Transverse colon (tissue), 4 donors: Measurements from ENCODE around the gene VPS18. TPM values are rescaled to one million over a fixed set of nuclear protein-coding genes. Genes with fewer than 3 reads are reported as not detected.
A peak's percentile ranks its signal among the peaks of the same experiment; 100 is the strongest.

Experiments used
- DNase-seq: peaks from one replicate; pipeline ENCODE4 v3.0.0-alpha.2; 2019
- H3K27ac ChIP-seq, 4 donors: fragments of 200-600 bp; sonication (generic); 2 replicates each; pipeline ENCODE4 v1.5.1; 2016 to 2018; ENCODE audit warnings: inconsistent platforms in 4 of 4
- H3K27me3 ChIP-seq: fragments of 200-600 bp; sonication (generic); 2 replicates; pipeline ENCODE4 v1.5.1; 2017; ENCODE audit warnings: inconsistent platforms
- H3K36me3 ChIP-seq, 4 donors: fragments of 200-600 bp; sonication (generic); 2 replicates each; pipeline ENCODE4 v1.5.1; 2017 to 2019; ENCODE audit warnings: inconsistent platforms in 4 of 4
- H3K4me1 ChIP-seq, 4 donors: fragments of 200-600 bp; sonication (generic); 2 replicates each; pipeline ENCODE4 v1.5.1; 2017 to 2020; ENCODE audit warnings: inconsistent platforms in 4 of 4
- H3K4me3 ChIP-seq, 4 donors: fragments of 200-600 bp; sonication (generic); 1 replicate in 1 of 4; 2 replicates in 3 of 4; pipeline versions ENCODE4 v1.5.1 to v1.6.1; 2017 to 2019; ENCODE audit warnings: inconsistent platforms in 4 of 4
- H3K9me3 ChIP-seq, 2 donors: fragments of 200-600 bp; sonication (generic); 2 replicates each; pipeline ENCODE4 v1.5.1; 2017 to 2019; ENCODE audit warnings: inconsistent platforms in 2 of 2
- EP300 ChIP-seq: sonication (generic); formaldehyde crosslinking; IDR thresholded peaks from one replicate; pipeline ENCODE4 v1.6.1; 2017; ENCODE audit warnings: antibody characterized with exemption, low read depth
- POLR2A ChIP-seq: fragments of 450-650 bp; IDR thresholded peaks from one replicate; pipeline ENCODE4 v1.6.1; 2016; ENCODE audit warnings: antibody characterized with exemption, mild to moderate bottlenecking, moderate library complexity
- POLR2AphosphoS5 ChIP-seq, 3 donors: sonication (generic); formaldehyde crosslinking; IDR thresholded peaks; one replicate each; pipeline ENCODE4 v1.6.1; 2016; ENCODE audit warnings: antibody characterized with exemption in 3 of 3
- WGBS, 2 donors: methylation state at CpG; one replicate each; pipeline ENCODE4 v1.1.5; 2018; ENCODE audit warnings: low coverage in 1 of 2; 5-methylcytosine and 5-hydroxymethylcytosine counted together
- in situ Hi-C, 4 donors: fragments of 200-750 bp; cut with MboI; loops; one replicate each; pipeline versions ENCODE4 v1.15.0 to v1.15.1; 2017; ENCODE audit warnings: low sequenced_read_pairs in 3 of 4, low pct_ligation_motif_present in 1 of 4, low pct_unique_long_range_greater_than_20kb in 1 of 4
- intact Hi-C: fragments of 100-400 bp; cut with DNase I; formaldehyde crosslinking; loops from one replicate; pipeline ENCODE4 v1.15.1; 2023; ENCODE audit warnings: low total_unique reads
- total RNA-seq, 4 donors: library from RNA; depleted of rRNA; stranded (reverse); fragments of >200 nt; gene quantifications; one replicate each; pipeline ENCODE4 v1.1.0, GENCODE V29; 2016
- TF ChIP-seq, protein P1 (sequence below), 5 experiments: fragments of 200-600 bp in 3 of 5; fragments of 450-650 bp in 2 of 5; sonication (generic) in 3 of 5; IDR thresholded peaks; 1 replicate in 2 of 5; 2 replicates in 3 of 5; pipeline ENCODE4 v1.5.1; 2016 to 2017; ENCODE audit warnings: antibody characterized with exemption in 5 of 5, inconsistent platforms in 3 of 5, mild to moderate bottlenecking in 2 of 5, moderate library complexity in 1 of 5

The VPS18 gene
- total RNA-seq, 4 donors from 2014 or later = 18.3 to 58.7 (median 21.0) TPM

DNA sequence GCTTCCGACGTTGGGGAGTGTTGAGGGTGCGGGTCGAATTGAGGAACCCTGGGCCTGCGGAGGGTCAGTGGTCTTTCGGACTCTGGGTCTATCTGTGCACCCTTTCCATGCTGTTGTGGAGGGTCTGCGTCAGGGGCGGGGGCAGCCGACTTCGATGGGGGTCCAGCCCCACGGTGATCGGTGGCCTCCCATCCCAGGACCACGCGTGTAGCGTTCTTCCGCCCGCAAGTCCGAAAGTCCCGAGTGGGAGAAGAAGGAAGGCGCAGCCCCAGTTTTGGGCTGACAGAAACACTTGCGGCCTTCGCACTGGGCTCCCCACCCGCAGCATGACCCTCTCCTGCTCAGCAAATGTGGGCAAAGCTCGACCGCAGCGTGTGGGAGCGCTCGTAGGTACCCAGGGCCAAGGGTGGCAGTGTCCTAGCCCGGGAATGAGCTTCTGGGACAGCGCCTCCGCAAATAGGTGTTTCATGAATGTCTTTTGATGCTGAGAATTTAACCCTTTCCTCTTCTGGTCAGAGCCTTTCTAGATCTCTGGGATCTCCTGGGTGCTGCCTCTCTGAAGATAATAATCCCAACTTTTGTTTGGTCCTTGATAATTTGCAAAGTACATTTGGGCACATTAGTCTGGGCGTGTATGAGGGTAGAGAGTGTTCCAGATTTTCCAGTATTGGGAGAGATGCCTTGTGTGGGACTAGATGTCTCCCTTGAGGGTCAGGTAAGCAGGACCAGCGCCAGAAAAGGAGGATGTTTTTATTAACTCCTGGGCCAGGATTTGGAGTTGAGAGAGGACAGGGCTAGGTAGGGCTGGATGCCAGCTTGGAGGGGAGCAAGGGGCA, 32.6 kb downstream of the VPS18 start:
- Histone ChIP-seq H3K27me3 (peaks cover 67% of the 10 kb centered on the region), H3K36me3 (no peaks in the 10 kb centered on the region), H3K27ac (peak overlapping the region in 2 of 4 donors; percentile 85 to 87), H3K9me3 (no peaks in the 10 kb centered on the region), H3K4me1 (peaks cover 41 to 82% (median 76%) of the 10 kb centered on the region in 4 donors), H3K4me3 (peak overlapping the region in 2 of 4 donors; percentile 44 to 59)
- in situ Hi-C loops = no loop called here
- intact Hi-C loops = loop anchor here (1.0 kb wide), 1 partner anchor 14 kb away; no protein-coding TSS in a partner anchor
- WGBS, 2 donors = 33% methylated on average over 33 of the region's 33 CpGs; no CpG with 5 or more reads in 1 of the 2 donors
- no peak for DNase-seq
- TF ChIP-seq, protein P1, sequence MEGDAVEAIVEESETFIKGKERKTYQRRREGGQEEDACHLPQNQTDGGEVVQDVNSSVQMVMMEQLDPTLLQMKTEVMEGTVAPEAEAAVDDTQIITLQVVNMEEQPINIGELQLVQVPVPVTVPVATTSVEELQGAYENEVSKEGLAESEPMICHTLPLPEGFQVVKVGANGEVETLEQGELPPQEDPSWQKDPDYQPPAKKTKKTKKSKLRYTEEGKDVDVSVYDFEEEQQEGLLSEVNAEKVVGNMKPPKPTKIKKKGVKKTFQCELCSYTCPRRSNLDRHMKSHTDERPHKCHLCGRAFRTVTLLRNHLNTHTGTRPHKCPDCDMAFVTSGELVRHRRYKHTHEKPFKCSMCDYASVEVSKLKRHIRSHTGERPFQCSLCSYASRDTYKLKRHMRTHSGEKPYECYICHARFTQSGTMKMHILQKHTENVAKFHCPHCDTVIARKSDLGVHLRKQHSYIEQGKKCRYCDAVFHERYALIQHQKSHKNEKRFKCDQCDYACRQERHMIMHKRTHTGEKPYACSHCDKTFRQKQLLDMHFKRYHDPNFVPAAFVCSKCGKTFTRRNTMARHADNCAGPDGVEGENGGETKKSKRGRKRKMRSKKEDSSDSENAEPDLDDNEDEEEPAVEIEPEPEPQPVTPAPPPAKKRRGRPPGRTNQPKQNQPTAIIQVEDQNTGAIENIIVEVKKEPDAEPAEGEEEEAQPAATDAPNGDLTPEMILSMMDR (IDR thresholded peaks at IDR 0.05) = no peak
- no peak for TF ChIP-seq POLR2AphosphoS5 (IDR thresholded peaks at IDR 0.05)
- no peak for TF ChIP-seq EP300
- no peak for TF ChIP-seq POLR2A

DNA sequence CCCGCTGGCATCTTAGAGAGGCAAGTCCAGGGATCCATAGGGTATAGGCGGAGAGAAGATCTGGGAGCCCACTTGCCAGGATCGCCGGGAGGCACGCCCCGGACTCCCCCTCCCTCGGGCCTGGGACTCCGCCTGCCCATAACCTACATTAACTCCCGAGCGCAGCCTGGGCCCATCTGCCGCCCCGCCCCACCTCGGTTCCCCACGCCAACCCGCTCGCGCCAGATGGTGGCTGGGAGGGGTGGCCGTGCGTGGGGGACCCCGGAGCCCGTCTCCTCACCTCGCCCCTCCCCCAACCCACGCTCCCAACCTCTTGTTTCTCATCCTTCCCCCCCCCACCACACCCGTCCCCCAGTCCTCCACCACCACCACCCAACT, 33.2 kb downstream of the VPS18 start:
- peak; percentile 44 for DNase-seq
- 4 to 35% methylated on average over 4 to 23 of the region's 24 CpGs for WGBS, 2 donors

DNA sequence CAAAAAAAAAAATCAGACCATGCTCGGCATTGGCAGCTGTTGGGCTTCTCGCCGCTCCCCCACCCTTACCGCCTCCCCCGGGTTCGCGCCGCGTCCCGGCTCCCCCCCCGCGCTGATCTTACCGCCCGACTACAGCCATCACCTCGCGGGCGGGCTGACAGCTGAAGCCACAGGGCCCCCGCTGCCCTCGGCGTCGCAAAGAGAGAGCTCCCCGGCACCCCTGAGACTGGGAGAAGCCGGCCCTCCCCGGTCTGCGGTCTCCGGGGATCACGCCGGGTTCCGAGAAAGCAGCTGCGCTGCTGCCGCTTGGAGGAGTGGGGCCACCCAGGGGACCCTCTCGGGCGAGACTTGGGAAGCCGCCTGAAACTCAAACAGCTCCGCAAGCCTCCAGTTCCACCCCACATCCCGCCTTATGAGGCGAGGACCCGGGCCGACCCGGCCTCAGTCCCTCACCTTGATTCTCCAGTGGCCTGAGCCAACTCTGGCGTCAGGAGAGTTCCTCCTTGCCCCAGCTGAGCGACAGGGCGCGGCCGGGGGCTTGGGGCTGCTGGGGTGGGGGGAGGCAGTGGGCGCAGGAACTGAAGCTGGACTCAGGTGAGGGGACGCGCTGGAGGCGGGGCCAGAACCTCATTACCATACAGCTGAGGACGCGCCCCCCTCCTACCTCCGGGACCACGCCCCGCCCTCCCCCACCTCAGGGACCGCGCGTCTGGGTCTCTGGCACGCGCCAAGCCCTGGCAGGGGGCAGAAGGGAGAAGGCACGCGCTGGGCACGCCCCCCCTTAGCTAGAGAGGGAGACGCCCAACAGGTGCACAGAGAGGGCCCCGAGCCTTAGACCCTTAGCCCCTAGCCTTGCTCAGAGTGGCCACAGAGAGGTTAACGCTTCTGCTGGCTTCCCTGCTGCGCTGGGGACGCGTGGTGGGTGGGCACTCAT, 33.9 kb downstream of the VPS18 start:
- Histone ChIP-seq H3K27me3 (peaks cover 68% of the 10 kb centered on the region), H3K36me3 (no peaks in the 10 kb centered on the region), H3K4me1 (peaks cover 42 to 77% (median 66%) of the 10 kb centered on the region in 4 donors), H3K9me3 (no peaks in the 10 kb centered on the region), H3K27ac (peak overlapping the region; percentile 58 to 87 (median 84)), H3K4me3 (peak overlapping the region; percentile 36 to 66 (median 50))
- DNase-seq = peak; percentile 67
- intact Hi-C loops (loop anchor here (1.0 kb wide), 1 partner anchor 15 kb away; no protein-coding TSS in a partner anchor), in situ Hi-C loops (no loop called here)
- 0 to 2% methylated on average over 2 to 37 of the region's 68 CpGs for WGBS, 2 donors
- peak in 1 of 3 donors; percentile 9 for TF ChIP-seq POLR2AphosphoS5 (IDR thresholded peaks at IDR 0.05)
- TF ChIP-seq, protein P1 (IDR thresholded peaks at IDR 0.05) = no peak

More for the DNA sequence above, 33.2 kb downstream of the VPS18 start:
- Histone ChIP-seq H3K36me3 (no peaks in the 10 kb centered on the region), H3K27me3 (peaks cover 68% of the 10 kb centered on the region), H3K9me3 (no peaks in the 10 kb centered on the region), H3K4me3 (peak overlapping the region in 3 of 4 donors; percentile 36 to 66 (median 59)), H3K27ac (peak overlapping the region; percentile 58 to 87 (median 84)), H3K4me1 (peaks cover 42 to 78% (median 73%) of the 10 kb centered on the region in 4 donors)
- TF ChIP-seq EP300 (no peak), POLR2A (no peak), POLR2AphosphoS5 (IDR thresholded peaks at IDR 0.05) (no peak)
- TF ChIP-seq, protein P1 (IDR thresholded peaks at IDR 0.05) = no peak
- intact Hi-C loops (loop anchor here (1.0 kb wide), 1 partner anchor 14 kb away; no protein-coding TSS in a partner anchor), in situ Hi-C loops (no loop called here)
